Measurements from ENCODE around the gene STK36.

Gene STK36

DNA sequence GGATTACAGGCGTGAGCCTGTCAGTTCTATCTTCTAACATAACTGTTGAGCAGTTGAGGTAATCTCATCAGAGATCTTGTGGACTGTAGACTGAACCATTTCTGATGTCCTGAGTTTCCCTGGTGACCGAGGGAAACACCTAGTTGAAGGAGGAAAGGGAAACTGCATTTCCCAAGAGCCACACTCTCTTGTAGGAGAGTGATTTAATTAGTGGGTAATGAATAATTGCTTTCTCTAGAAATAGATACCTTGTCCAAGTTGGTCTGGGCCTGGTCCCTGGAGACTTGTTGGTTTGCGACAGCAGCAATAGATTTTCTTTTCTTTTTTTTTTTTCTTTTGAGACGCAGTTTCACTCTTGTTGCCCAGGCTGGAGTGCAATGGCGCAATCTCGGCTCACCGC is 46.2 kb downstream of the STK36 start:
- DNase-seq (ENCODE audit: low read depth) = no peak

DNA sequence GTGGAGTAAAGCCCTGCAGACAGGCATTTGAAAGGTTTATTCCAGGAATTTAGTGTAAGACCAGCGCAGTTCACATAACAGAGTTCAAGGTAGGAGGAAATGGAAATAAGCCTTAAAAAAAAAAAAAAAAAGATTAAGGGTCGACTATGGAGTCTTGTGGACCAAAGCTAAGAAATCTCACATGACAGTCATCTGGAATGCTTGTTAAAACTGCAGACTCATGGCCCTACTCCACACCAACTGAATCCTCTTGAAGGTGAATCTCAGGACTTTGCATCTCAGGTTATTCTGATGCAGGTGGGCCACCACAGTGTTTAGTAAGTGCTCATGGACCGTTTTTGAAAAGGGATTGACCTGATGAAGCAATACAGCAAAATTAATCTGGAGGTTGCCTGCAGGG is 47.6 kb downstream of the STK36 start:
- no peak for DNase-seq (ENCODE audit: low read depth)

- no peak for DNase-seq (ENCODE audit: low read depth)
These were observed 48.5 kb downstream of the STK36 start for GRCh38 chr2:218720048-218721041.

DNA sequence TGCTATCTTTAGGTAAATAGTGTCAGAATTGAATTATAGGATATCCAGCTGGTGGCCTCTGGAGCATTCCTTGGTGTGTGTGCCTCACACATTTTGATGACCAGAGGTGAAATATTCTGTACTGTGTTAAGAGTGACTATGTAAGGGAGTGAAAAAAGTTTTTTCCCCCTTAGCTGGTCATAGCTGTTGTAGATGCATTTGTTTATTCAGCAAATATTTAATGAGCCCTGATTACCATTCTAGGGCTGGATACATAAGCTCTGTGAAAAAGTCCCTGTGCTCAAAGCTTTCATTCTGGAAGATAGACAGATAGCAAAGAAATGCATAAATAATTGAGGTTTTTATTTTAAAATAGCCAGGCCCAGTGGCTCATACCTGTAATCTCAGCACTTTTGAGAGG is 49.6 kb downstream of the STK36 start:
- DNase-seq (ENCODE audit: low read depth) = no peak

- DNase-seq (ENCODE audit: low read depth) = no peak
These were observed 50.0 kb downstream of the STK36 start for GRCh38 chr2:218721934-218722333.

DNA sequence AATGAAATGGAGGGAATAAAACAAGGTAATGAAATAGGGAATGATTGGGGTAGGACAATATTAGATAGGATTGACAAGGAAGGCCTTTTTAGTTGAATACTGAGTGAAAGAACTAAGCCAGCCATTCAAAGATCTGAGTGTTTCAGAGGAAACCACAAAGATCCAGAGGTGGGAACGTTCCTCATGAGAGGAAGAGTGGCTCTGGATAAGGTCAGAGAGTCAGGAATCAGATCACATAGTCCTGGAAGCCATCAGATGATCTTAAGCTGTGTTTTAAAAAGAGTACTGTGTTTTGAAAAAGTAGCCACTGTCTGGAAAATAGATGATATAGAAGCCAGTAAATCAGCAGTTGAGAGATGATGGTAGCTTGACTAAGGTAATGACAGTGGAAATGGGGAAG is 50.5 kb downstream of the STK36 start:
- no peak for DNase-seq (ENCODE audit: low read depth)

DNA sequence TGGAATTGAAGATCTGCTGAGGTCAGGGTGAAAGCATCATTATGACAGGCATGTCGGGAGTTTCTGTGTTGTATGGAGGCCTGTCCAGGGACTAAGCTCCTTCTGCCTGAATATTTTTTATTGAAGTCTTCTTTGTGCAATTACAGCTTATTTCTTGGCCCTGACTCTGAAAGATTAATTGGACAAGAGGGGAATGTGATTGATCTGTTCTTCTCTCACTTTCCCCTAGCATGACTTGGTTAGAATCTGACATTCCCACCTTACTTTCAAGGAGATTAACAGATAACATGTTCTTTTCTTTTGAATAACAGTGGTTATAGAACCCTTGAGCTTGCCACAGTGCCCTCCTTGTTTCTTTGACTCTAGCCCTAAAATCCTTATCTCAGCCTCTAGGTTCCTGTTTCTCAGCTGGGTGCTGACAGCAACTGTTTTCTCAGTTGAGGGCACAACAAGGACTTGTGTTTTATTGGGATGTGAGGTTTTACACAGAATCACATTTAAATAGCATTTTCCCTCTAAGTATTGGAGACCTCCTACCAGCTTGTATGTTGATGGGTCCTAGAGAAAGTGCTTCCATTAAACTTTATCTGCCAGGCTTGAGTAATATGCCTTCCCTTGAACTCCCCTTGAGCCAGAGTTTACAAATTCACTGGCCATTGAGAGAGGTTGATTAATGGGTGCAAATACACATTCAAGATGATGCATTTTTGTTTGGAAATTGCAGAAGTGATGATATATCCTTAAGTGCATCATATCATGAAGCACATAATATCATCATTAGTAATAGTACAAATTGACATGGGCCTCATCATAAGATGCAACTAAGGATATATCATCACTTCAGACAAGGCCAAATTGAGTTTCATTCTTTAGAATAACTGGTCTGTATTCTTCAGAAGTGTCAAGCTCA is 51.2 kb downstream of the STK36 start:
- DNase-seq (ENCODE audit: low read depth) = no peak

DNA sequence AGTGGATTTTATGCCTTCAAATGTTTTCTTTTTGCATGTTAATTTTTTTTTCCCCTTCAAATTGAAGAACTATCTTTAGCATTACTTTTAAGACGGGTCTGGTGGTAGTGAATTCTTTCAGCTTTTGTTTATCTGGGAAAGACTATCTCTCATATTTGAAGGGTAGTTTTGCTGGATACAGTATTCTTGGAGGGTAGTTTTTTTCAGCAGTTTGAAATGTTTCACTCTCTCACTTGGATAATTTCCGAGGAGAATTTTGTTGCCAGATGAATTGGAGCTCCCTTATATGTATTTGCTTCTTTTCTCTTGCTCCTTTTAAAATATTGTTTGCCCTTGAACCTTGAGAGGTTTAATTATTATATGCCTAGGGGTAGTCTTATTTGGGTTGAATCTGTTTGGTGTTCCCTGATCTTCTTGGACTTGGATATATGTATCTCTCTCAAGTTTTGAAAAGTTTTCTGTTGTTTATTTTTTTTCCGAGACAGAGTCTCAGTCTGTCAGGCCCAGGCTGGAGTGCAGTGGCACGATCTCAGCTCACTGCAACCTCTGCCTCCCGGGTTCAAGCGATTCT is 54.2 kb downstream of the STK36 start:
- DNase-seq (ENCODE audit: low read depth) = no peak

- no peak for DNase-seq (ENCODE audit: low read depth)
These were observed 55.7 kb downstream of the STK36 start for GRCh38 chr2:218727502-218728165.

GRCh38 chr2:218729640-218730039 is 57.8 kb downstream of the STK36 start:
- no peak for DNase-seq (ENCODE audit: low read depth)

DNA sequence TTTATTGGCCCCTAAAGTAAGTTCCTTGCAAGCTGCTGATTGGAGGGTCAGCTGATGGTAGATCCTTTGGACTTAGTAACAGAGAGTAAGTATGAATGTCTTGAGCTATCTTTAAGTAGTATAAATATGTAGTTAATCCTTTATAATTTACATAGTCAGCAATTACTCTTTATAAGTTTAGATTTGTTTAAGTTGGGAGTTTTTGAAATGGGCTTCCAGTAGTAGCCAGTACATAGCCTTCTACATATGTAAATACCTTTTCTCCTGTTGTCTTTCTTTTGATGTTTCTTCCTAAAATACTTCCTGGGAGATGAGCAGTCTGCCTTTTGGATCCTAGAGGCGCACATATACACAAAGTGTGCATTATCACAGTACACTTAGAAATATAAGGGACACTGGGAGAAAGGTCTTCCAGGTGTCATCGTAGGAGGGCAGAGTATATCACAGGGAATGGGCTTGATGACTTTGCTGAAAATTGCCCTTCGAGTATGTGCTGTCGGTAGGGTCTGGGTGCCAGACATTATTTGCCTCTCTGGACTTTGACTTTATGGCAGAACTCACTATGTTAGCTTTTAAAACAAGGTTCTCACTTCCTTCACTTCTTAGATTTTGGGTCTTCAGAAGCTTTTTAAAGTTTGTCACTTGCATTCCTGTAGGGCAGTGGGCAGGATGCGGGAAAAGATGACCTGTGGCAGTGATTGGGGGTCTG is 60.3 kb downstream of the STK36 start:
- DNase-seq (ENCODE audit: low read depth) = no peak

DNA sequence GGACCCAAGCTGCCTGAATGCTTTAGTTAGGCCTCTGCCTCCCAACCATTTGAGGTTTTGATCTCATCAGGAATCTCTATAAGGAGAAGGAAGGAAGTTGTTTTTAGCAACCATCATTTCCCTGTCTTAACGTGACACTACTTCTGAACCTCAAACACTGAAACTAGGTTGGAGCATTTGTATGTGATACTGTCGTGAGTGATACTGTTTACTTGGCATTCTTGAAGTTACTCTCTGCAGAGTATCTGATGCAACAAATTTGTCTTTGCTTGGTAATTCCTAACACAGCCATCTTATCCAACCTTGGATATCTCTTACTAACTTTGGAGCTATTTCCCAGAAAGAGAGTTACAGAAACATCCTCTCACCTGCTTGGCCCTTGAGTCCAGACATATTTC is 60.9 kb downstream of the STK36 start:
- DNase-seq (ENCODE audit: low read depth) = no peak

GRCh38 chr2:218733171-218734021 is 61.5 kb downstream of the STK36 start:
- no peak for DNase-seq (ENCODE audit: low read depth)

GRCh38 chr2:218734190-218734975 is 62.5 kb downstream of the STK36 start:
- DNase-seq (ENCODE audit: low read depth) = no peak

- DNase-seq (ENCODE audit: low read depth) = no peak
These were observed 64.6 kb downstream of the STK36 start for GRCh38 chr2:218736531-218736930.

GRCh38 chr2:218743068-218743467 is 71.2 kb downstream of the STK36 start:
- DNase-seq (ENCODE audit: low read depth) = no peak

DNA sequence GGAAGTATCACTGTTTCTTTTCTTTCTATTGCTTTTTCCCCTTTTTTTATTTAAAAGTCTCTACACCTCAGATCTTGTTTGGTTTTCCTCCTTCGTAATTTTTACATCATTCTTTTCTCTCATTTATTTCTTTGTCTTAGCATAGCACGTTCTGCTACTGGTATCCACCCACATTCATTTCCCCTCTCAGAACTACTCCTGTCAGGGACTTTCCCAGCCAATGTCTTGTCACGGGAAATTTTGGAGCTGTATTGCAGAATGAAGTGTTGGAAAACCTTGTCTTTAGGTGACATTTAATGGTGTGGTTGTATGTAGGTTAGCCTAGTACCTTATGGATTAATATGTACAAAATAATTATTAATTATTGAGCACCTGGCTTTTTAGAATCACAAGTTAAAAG is 72.7 kb downstream of the STK36 start:
- DNase-seq (ENCODE audit: low read depth) = no peak

- no peak for DNase-seq (ENCODE audit: low read depth)
These were observed 73.3 kb downstream of the STK36 start for GRCh38 chr2:218745160-218745558.

All from T follicular helper cell (primary cell).